ENCODE measurements around the gene ASPG. TPM values are rescaled to one million over a fixed set of nuclear protein-coding genes. Genes with fewer than 3 reads are reported as not detected.
A peak's percentile ranks its signal among the peaks of the same experiment; 100 is the strongest.

Gene ASPG
- total RNA-seq, 6 donors from 2014 or later, result 5.2 to 14.7 (median 12.5) TPM; not detected in 1

- H3K27ac ChIP-seq, result no peak overlapping the region
- H3K4me3 ChIP-seq, result no peak overlapping the region
- ATAC-seq (ENCODE audit: low FRiP score in 2 of 2) (no peak), DNase-seq (peak in 1 of 2 donors; percentile 53)
- no peaks in the 10 kb centered on the region for H3K9me3 ChIP-seq
- 20 to 23% methylated on average over 7 to 12 of the region's 12 CpGs for WGBS, 2 donors
- H3K4me1 ChIP-seq, result peaks cover 8 to 17% (median 15%) of the 10 kb centered on the region in 4 donors
- H3K27me3 ChIP-seq, result no peaks in the 10 kb centered on the region
- no peak for TF ChIP-seq CTCF (IDR thresholded peaks at IDR 0.05)
- no peak for TF ChIP-seq POLR2AphosphoS5 (IDR thresholded peaks at IDR 0.05)
- TF ChIP-seq EP300 (IDR thresholded peaks at IDR 0.05), result no peak
- no peak for TF ChIP-seq POLR2A (IDR thresholded peaks at IDR 0.05)
- H3K36me3 ChIP-seq, result peaks cover 0 to 9% (median 0%) of the 10 kb centered on the region in 4 donors
These were observed 64.2 kb downstream of the ASPG start for GRCh38 chr14:104149617-104150135.

- Histone ChIP-seq H3K4me3 (no peak overlapping the region), H3K36me3 (peaks cover 0 to 9% (median 0%) of the 10 kb centered on the region in 4 donors), H3K4me1 (peaks cover 8 to 21% (median 15%) of the 10 kb centered on the region in 4 donors), H3K27me3 (no peaks in the 10 kb centered on the region), H3K27ac (no peak overlapping the region), H3K9me3 (no peaks in the 10 kb centered on the region)
- ATAC-seq (ENCODE audit: low FRiP score in 2 of 2) (no peak), DNase-seq (peak in 1 of 2 donors; percentile 48)
- TF ChIP-seq POLR2A (IDR thresholded peaks at IDR 0.05) (no peak), CTCF (IDR thresholded peaks at IDR 0.05) (no peak), POLR2AphosphoS5 (IDR thresholded peaks at IDR 0.05) (no peak), EP300 (IDR thresholded peaks at IDR 0.05) (no peak)
- WGBS, 2 donors, result 0 to 72% methylated on average over 3 to 14 of the region's 19 CpGs
These were observed 64.9 kb downstream of the ASPG start for GRCh38 chr14:104150136-104151025.

GRCh38 chr14:104151026-104151381 lies 65.5 kb downstream of the ASPG start:
- DNase-seq, result no peak
- 83 to 92% methylated on average over 3 to 5 of the region's 5 CpGs for WGBS, 2 donors
- Histone ChIP-seq H3K9me3 (no peaks in the 10 kb centered on the region), H3K27ac (no peak overlapping the region), H3K36me3 (peaks cover 0 to 9% (median 0%) of the 10 kb centered on the region in 4 donors), H3K4me1 (peaks cover 8 to 27% (median 17%) of the 10 kb centered on the region in 4 donors), H3K27me3 (no peaks in the 10 kb centered on the region), H3K4me3 (no peak overlapping the region)
- no peak for ATAC-seq (ENCODE audit: low FRiP score in 2 of 2)
- TF ChIP-seq CTCF (IDR thresholded peaks at IDR 0.05) (no peak), EP300 (IDR thresholded peaks at IDR 0.05) (no peak), POLR2A (IDR thresholded peaks at IDR 0.05) (no peak), POLR2AphosphoS5 (IDR thresholded peaks at IDR 0.05) (no peak)

- H3K36me3 ChIP-seq, result peaks cover 0 to 9% (median 0%) of the 10 kb centered on the region in 4 donors
- H3K27ac ChIP-seq, result no peak overlapping the region
- DNase-seq (peak in 1 of 2 donors; percentile 76), ATAC-seq (ENCODE audit: low FRiP score in 2 of 2) (no peak)
- no peaks in the 10 kb centered on the region for H3K9me3 ChIP-seq
- TF ChIP-seq EP300 (IDR thresholded peaks at IDR 0.05) (no peak), CTCF (IDR thresholded peaks at IDR 0.05) (no peak), POLR2A (IDR thresholded peaks at IDR 0.05) (no peak), POLR2AphosphoS5 (IDR thresholded peaks at IDR 0.05) (no peak)
- H3K4me1 ChIP-seq, result peaks cover 8 to 27% (median 17%) of the 10 kb centered on the region in 4 donors
- H3K27me3 ChIP-seq, result no peaks in the 10 kb centered on the region
- H3K4me3 ChIP-seq, result no peak overlapping the region
- WGBS, 2 donors, result 91 to 95% methylated on average over 16 to 32 of the region's 34 CpGs
These were observed 66.2 kb downstream of the ASPG start for GRCh38 chr14:104151566-104152245.

Data from upper lobe of left lung (tissue), 6 donors.